Stimulated activated naive CD4-positive, alpha-beta T cell treated with Interleukin-2 at 50 U/mL for 16 hours (primary cell): Measurements from ENCODE around the gene DCUN1D2.

Experiments
- DNase-seq: peaks from one replicate; lab custom pipeline; 2025; lab: John Stamatoyannopoulos, UW

DCUN1D2 gene

GRCh38 chr13:113422807-113423519 lies 67.5 kb downstream of the DCUN1D2 start:
- DNase-seq = no peak

- DNase-seq = no peak
These were observed 68.7 kb downstream of the DCUN1D2 start for GRCh38 chr13:113421673-113422270.

DNA sequence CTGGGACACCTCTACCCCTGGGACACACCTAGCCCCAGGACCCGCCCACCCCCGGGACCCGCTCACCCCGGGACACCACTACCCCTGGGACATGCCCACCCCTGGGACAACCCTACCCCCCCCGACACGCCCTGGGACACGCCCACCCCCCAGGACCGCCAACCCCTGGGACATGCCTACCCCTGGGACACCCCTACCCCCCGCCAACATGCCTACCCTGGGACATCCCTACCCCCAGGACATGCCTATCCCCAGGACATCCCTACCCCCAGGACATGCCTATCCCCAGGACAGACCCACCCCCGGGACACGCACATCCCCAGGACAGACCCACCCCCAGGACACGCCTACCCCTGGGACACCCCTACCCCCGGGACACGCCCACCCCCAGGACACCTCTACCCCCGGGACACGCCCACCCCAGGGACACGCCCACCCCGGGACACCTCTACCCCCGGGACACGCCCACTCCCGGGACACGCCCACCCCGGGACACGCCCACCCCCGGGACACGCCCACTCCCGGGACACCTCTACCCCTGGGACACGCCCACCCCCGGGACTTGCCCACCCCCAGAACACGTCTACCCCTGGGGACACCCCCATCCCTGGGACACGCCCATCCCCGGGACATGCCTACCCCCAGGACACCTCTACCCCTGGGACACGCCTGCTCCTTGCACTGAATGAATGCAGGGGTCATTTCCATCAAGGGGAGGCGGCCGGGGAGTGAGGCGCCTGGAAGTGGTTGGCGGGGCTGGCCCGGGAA lies 69.5 kb downstream of the DCUN1D2 start:
- DNase-seq = no peak

GRCh38 chr13:113420232-113420631 lies 70.3 kb downstream of the DCUN1D2 start:
- DNase-seq = no peak

GRCh38 chr13:113419531-113420193 lies 70.8 kb downstream of the DCUN1D2 start:
- no peak for DNase-seq

DNA sequence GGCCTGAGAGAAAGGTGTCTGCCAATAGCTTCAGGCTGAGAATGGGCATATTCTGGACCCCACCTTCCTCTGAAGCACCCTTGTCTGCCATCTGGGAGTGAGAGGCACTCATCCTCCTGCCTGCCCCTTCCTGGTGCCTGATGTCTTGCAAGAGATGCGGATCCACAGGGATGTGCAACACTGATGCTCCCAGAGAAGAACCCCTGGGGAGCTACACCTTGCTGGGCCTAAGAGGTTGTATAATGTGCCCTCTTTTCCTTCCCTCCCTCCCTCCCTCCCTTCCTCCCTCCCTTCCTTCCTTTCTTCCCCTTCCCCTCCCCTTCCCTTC lies 71.8 kb downstream of the DCUN1D2 start:
- DNase-seq = no peak

DNA sequence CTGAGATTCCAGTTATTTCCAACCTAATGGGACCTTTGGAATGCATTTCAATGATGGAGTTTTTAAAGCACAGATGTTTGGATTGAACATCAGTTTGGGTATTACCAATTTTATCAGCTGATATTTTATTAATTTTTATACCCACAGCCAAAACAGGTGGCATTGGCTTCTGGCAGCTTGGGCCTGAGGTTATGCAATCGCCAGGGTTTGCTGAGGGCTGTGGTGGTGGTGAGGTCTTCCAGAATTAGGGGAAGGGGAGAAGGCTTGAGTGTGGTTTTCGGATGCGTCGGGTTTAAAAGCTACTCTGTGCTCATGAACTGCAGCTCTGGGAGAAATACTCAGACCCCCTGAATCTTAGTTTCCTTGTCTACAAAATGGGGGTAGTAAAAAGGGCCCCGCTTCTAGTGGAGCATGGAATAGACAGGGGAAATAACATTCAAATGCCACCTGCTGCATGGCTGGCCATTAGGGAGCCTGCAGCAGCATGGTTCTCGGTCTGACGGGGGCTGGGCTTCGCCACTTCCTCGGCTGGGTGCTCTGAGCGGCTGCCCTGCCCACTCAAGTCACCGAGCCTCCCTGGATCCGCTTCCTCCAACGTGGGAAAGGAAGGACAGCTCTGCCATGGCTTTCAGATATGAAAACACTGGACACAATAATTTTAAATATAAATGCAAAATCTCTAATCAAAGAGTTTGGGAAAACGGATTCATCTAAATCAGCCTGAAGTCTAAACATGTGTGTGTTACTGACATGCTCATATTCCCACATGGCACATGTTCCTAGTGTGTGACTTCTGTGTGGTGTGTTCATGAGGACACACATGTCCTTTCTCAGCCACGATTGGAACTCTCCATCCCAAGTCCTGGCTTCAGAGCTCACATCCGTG lies 72.4 kb downstream of the DCUN1D2 start:
- no peak for DNase-seq

- DNase-seq = no peak
These were observed 73.3 kb downstream of the DCUN1D2 start for GRCh38 chr13:113417008-113417751.

DNA sequence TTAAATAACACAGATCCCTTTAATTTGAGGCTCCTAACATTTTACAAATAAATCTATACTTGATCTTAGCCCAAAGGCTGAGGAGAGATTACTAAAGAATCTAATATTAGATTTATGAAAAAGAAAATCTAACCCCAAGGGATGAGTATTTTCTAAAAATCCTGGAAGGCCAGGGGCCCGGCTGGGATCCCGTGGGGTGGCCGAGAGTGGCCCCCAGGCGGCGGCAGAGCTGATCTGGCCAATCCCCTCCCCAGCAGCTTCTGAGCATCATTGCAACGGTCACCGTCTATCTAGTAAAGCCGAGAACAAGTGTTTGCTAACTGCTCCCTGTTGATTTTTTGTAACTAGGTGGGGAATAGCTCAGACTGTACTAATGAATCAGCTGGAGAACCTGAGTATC lies 74.7 kb downstream of the DCUN1D2 start:
- DNase-seq = no peak

DNA sequence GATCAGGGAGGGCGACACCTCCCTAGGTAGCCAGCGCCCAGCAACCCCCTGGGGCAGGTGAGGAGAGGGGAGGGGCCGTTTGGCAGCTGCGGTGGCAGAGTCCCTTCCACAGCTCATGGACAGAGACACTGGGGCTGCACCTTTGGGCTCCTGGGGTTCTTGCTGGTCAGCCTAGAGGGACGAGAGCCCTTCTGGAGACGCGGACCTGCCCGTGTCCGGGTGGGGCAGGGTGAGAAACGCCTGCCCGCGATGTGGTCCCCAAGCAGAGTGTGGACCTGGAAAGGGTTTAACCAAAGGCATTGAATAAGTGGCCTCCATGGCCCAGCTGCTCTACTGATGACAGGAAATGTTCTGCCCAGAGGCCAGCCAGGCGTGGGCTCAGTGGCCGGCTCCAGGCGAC lies 75.5 kb downstream of the DCUN1D2 start:
- DNase-seq = no peak

DNA sequence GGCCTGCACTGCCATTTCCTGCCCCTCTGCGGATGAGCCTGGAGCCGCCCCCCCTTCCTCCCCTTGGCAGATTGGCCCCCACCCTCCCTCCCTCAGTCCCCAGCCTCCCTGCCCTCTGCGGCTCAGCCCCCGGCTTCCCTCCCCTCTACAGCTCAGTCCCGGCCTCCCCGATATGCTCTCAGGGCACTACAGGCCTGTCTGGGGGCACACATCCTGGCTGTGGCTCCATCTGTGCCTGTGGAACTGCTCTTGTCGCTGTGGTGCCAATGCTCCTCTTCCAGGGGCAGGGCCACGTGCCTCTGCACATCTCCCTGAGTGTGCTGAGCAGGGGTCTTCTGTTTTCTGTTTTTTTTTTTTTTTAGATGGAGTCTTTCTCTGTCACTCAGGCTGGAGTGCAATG lies 76.2 kb downstream of the DCUN1D2 start:
- DNase-seq = no peak

GRCh38 chr13:113413898-113414282 lies 76.6 kb downstream of the DCUN1D2 start:
- DNase-seq = no peak

GRCh38 chr13:113413178-113413897 lies 77.2 kb downstream of the DCUN1D2 start:
- DNase-seq = no peak

- DNase-seq = no peak
These were observed 78.1 kb downstream of the DCUN1D2 start for GRCh38 chr13:113412440-113412839.

GRCh38 chr13:113411216-113412023 lies 79.1 kb downstream of the DCUN1D2 start:
- DNase-seq = no peak

- DNase-seq = no peak
These were observed 79.9 kb downstream of the DCUN1D2 start for GRCh38 chr13:113410472-113411201.

GRCh38 chr13:113408562-113408961 lies 81.9 kb downstream of the DCUN1D2 start:
- DNase-seq = no peak

DNA sequence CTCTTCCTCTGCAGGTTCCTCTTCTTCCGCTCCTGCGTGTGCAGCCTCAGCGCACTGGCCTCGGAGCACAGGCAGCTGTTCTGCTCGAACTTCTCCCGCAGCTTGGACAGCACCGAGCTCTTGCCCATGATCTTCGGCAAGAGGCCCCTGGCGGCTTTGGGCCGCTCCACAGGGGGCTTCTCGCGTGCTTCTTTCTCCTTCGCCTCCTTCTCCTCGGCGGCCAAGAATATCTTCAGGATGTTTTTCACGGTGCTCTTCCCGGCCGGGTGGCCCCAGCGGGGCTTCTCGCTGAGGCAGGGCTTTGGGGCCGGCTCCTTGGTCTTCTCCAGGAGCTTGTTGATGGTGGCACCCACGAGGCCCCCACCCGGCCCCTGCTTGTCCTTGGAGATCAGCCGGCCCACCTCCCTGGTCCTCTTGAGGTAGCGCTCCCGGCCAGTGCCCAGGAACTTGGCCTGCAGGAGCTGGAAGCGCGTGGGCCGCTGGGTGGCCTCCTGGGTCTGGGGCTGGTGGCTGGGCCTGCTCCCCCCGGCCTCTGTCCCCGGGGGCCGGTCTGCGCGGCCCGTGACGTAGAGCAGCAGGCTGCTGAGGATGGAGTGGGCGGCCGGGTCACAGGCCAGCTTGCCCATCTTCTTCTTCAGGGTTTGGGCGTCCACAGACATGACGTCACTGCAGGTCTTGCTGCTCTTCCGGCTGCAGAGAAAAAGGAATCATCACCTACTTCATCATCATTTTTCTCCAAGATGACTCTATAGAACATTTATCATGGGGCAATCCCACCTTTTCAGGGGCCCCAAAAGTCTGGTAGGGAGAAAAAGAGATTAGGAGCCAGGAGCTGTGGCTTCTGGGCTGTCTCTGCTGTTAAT lies 82.7 kb downstream of the DCUN1D2 start:
- DNase-seq = no peak
